KBM-7 (cell line): Measurements from ENCODE around the gene HDAC11.
"Not testable (repeated sequence)": the region's sequence is repeated elsewhere in the genome, so short reads cannot be mapped to it uniquely, and the experiment has no call there.

Experiments used
- DNase-seq: peaks from one replicate; pipeline ENCODE4 v3.0.0-alpha.2; 2015
- in situ Hi-C: fragments of 300-500 bp; cut with MboI; formaldehyde crosslinking; loops from 2 replicates; pipeline ENCODE4 v1.14.3; 2020; ENCODE audit warnings: low sequenced_read_pairs, low pct_unique_long_range_greater_than_20kb, mixed read lengths

Gene HDAC11, protein sequence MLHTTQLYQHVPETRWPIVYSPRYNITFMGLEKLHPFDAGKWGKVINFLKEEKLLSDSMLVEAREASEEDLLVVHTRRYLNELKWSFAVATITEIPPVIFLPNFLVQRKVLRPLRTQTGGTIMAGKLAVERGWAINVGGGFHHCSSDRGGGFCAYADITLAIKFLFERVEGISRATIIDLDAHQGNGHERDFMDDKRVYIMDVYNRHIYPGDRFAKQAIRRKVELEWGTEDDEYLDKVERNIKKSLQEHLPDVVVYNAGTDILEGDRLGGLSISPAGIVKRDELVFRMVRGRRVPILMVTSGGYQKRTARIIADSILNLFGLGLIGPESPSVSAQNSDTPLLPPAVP

GRCh38 chr3:13479582-13480339, at the start of gene HDAC11:
Gene HDAC11, plus strand, starts transcription at chr3:13480306. Its CDS starts 42 bp downstream, at chr3:13480348.
- in situ Hi-C loops, result no loop called here
- DNase-seq, result peak; percentile 96

GRCh38 chr3:13430411-13430875, 49.7 kb upstream of the HDAC11 start:
- in situ Hi-C loops, DNase-seq: not testable (repeated sequence)

DNA sequence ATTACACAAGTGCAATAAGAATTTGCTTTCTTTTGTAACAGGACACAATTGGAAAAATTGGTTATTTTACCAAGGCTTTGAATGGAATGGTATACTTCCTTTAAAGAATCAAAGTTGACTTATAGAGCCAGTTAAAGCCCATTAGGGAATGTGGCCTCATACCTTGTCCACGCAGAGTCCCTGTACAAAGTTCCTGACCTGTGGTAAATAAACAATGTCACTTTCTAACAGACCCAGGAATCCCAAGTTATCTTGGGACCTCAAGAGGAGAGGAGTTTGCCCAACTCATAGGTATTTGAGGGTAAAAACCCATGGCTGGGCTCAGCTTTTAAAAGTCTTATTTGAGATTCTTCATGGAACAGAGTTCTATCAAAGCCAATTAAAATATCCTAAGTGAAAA, 48.0 kb upstream of the HDAC11 start:
- in situ Hi-C loops, result no loop called here
- no peak for DNase-seq

DNA sequence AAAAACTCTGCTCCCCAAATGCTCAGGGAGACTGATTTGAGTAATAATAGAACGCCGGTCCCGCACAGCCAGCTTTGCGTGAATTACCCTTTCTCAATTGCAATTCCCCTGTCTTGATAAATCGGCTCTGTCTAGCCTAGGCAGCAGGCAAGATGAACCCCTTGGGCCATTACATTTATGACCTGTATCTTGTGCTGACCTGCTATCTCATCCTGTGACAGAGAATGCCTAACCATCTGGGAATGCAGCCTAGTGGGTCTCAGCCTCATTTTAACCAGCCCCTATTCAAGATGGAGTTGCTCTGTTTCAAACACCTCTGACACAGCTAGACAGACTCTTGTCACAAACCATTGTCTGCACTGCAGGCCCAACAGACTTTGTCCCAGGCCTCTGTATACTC, 46.2 kb upstream of the HDAC11 start:
- in situ Hi-C loops, result no loop called here
- no peak for DNase-seq

- in situ Hi-C loops, DNase-seq: not testable (repeated sequence)
Measured at GRCh38 chr3:13436213-13436612, 43.9 kb upstream of the HDAC11 start.

DNA sequence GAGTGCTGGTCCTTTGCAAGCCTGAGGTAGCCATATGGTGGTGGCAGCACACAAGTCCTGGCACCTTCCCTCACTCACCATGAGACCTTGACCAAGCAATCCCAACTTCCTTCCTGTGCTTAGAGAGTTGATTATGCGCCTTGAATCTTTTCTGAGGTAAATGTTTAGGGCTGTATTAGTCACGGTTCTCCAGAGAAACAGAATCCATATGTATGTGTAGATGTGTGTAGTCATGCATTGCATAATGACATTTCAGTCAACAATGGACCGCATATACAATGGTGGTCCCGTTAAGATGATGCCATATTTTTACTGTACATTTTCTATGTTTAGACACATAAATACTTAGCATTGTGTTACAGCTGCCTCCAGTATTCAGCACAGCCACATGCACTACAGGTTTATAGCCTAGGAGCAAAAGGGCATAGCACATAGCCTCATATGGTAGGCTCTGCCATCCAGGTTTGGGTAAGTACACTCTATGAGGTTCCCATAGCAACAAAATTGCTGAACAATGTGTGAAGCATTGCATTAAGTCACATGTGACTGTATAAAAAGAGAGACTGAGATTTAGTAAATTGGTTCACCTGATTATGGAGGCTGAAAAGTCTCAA, 39.8 kb upstream of the HDAC11 start:
- in situ Hi-C loops, result no loop called here
- no peak for DNase-seq

DNA sequence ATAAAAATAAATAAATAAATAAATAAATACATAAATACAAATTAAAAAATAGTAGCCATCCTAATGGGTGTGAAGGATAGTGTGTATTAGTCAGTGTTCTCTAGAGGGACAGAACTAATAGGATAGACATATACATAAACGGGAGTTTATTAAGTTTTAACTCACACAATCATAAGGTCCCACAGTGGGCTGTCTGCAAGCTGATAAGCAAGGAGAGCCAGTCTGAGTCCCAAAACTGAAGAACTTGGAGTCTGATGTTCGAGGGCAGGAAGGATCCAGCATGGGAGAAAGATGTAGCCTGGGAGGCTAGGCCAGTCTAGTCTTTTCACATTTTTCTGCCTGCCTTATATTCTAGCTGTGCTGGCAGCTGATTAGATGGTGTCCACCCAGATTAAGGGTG, 37.2 kb upstream of the HDAC11 start:
- DNase-seq, in situ Hi-C loops: not testable (repeated sequence)

GRCh38 chr3:13451301-13451673, 28.8 kb upstream of the HDAC11 start:
- in situ Hi-C loops, result no loop called here

GRCh38 chr3:13452490-13453335, 27.4 kb upstream of the HDAC11 start:
- peak; percentile 77 for DNase-seq
- in situ Hi-C loops, result no loop called here

More at GRCh38 chr3:13451301-13451673, 28.8 kb upstream of the HDAC11 start:
- no peak for DNase-seq

- DNase-seq, result no peak
- in situ Hi-C loops, result no loop called here
Measured at GRCh38 chr3:13455644-13456043, 24.5 kb upstream of the HDAC11 start.

DNA sequence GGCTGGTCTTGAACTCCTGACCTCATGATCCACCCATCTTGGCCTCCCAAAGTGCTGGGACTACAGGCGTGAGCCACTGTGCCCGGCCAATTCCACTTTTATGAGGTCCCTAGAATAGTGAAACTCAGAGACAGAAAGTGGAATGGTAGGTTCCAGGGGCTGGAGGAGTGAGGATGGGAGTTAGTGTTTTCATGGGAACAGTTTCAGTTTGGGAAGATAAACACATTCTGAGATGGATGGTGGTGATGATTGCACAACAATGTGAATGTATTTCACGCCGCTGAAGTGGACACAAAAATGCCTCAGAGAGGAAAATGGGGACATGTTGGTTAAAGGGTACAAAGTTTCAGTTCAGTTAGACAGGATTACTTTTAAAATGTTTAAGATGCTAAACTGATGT, 22.5 kb upstream of the HDAC11 start:
- in situ Hi-C loops, result no loop called here

DNA sequence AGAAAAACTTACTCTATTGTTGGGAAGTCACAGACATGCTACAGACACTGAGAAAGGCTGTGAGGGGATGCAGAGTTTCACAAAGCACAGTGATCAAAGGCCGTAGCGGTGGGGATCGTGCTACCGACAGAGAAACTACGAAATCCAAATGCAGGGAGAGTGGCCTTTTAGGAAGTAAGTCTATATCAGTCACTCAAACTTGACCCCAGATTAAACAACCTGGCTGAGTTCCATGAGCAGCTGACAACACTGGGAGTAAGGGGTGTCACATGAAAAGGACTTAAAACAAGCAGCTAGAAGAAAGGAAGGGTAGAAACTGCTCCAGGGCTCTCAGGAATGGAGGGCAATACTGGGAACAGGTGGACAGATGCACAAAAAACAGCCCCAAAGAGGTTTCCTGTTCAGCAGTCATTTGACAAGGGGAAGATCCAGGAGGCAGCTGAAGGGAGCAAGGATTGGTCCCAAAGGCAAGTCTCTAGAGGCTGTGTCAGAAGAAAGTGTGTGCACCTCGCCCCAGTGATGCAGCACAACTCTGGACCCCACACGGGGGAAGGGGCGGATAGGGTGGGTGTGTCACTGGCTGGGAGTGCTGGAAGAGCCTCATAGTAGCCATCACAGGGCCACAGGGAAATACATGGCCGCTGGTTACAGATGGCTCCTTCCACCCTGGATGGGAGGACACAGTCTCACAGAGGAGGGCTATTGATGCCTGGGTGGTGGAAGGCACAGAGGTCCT, 20.3 kb upstream of the HDAC11 start:
- in situ Hi-C loops, result no loop called here
- peak; percentile 14 for DNase-seq

More for the DNA sequence above, 22.5 kb upstream of the HDAC11 start:
- no peak for DNase-seq

DNA sequence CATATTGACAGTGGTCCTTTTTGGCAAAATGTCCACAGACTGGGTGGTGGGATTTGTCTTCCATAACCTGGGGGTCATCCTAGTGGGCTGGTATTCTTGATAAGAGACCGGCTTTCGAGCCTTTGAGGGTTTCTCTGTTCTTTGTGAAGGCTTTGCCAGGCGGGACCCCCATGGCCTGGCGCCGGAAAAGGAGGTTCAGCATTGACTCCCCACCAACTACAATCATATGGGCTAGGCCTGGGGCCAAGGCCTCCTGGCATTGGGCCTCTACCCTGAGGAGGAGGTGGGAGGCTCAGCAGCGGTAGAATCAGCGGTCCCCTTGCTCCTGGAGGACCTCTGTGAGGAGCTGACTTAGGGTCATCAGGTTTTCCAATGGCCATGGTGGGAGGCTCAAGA, 19.8 kb upstream of the HDAC11 start:
- no peak for DNase-seq
- in situ Hi-C loops, result no loop called here

- in situ Hi-C loops, result no loop called here
- peak; percentile 81 for DNase-seq
Measured at GRCh38 chr3:13461169-13462124, 18.7 kb upstream of the HDAC11 start.

- no peak for DNase-seq
- in situ Hi-C loops, result no loop called here
Measured at GRCh38 chr3:13462125-13462629, 17.9 kb upstream of the HDAC11 start.

DNA sequence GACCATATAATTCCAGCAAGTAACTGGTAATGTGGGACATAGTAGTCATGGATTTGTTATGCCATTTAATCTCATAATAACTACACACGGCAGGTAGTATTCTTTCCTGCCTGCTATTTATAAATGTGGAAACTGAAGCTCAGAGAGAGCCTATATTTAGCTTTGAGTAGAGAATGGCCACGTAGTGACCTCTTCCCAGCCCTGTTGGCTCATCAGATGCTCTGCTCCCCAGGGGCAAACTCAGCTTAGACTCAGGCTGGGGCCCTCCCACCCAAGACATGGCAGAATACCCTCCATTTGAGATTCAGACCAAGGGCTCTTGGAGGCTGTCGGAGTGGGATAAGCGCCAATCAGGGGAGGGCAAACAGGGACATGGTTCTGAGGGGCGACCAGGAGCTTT, 17.3 kb upstream of the HDAC11 start:
- DNase-seq, result no peak
- in situ Hi-C loops, result no loop called here
